ENCODE measurements around the gene KLHL33. TPM values are rescaled to one million over a fixed set of nuclear protein-coding genes. Genes with fewer than 3 reads are reported as not detected.

The KLHL33 gene
- polyA plus RNA-seq, 3 donors = 0.04 TPM; not detected in 2

GRCh38 chr14:20476776-20477175, 40.8 kb upstream of the KLHL33 start:
- Mint-ChIP-seq H3K36me3 (peaks cover 74 to 82% of the 10 kb centered on the region in 2 donors), H3K27me3 (ENCODE audit: low read depth in 3 of 3) (no peaks in the 10 kb centered on the region), H3K9me3 (no peaks in the 10 kb centered on the region), H3K4me1 (peaks cover 44% of the 10 kb centered on the region), H3K27ac (peak overlapping the region; percentile 36 to 92 (median 85)), H3K4me3 (peak overlapping the region in 1 of 2 donors; percentile 66)
- peaks cover 59 to 77% of the 10 kb centered on the region in 2 donors for H3K36me3 ChIP-seq (replicated peaks in 1 of 2; ENCODE audit: control insufficient read depth in 1 of 2, insufficient read depth in 2 of 2, low read length in 2 of 2)
- H3K9me3 ChIP-seq (replicated peaks in 1 of 2; ENCODE audit: control insufficient read depth in 1 of 2, insufficient read depth in 1 of 2, low read length in 2 of 2) = no peaks in the 10 kb centered on the region
- no peaks in the 10 kb centered on the region for H3K27me3 ChIP-seq (ENCODE audit: control insufficient read depth in 2 of 2, insufficient read depth in 2 of 2, low read length in 2 of 2)
- H3K9ac ChIP-seq (ENCODE audit: insufficient read depth, low read length, poor library complexity, severe bottlenecking) = peak overlapping the region; percentile 6
- H3K27ac ChIP-seq (ENCODE audit: low read depth in 1 of 2, low read length in 2 of 2) = peak overlapping the region; percentile 7 to 69
- peaks cover 26 to 29% of the 10 kb centered on the region in 2 donors for H3K4me1 ChIP-seq (ENCODE audit: control insufficient read depth in 1 of 2, insufficient read depth in 2 of 2, low read length in 2 of 2)
- intact Hi-C loops (cut with micrococcal nuclease) = loop anchor here in 1 of 2 donors (10.0 kb wide), 1 partner anchor 208 kb away; the partner anchor contains the start of genes ANG and RNASE4
- peaks cover 39% of the 10 kb centered on the region for H4K20me1 ChIP-seq (ENCODE audit: insufficient read depth, low read length)
- H3K4me2 ChIP-seq (replicated peaks; ENCODE audit: extremely low read depth, low read length, poor library complexity, severe bottlenecking) = peak overlapping the region; percentile 65
- DNase-seq = no peak
- peaks cover 41% of the 10 kb centered on the region for H3K79me2 ChIP-seq (ENCODE audit: insufficient read depth, low read length)
- TF ChIP-seq CTCF (IDR thresholded peaks at IDR 0.05) = no peak
- H3K4me3 ChIP-seq (replicated peaks in 1 of 3; ENCODE audit: low read depth in 2 of 3, low read length in 3 of 3) = peak overlapping the region in 1 of 3 experiments; percentile 51
- 55% methylated on average over 4 of the region's 5 CpGs for WGBS (ENCODE audit: insufficient coverage)
- H2AFZ ChIP-seq (ENCODE audit: insufficient read depth, low read depth, low read length, poor library complexity, severe bottlenecking) = no peak overlapping the region

- Histone ChIP-seq H3K4me2 (replicated peaks; ENCODE audit: extremely low read depth, low read length, poor library complexity, severe bottlenecking) (no peak overlapping the region), H3K79me2 (ENCODE audit: insufficient read depth, low read length) (peaks cover 64% of the 10 kb centered on the region), H3K36me3 (replicated peaks in 1 of 2; ENCODE audit: control insufficient read depth in 1 of 2, insufficient read depth in 2 of 2, low read length in 2 of 2) (peaks cover 54 to 59% of the 10 kb centered on the region in 2 donors), H3K9me3 (replicated peaks in 1 of 2; ENCODE audit: control insufficient read depth in 1 of 2, insufficient read depth in 1 of 2, low read length in 2 of 2) (no peaks in the 10 kb centered on the region), H3K4me3 (replicated peaks in 1 of 3; ENCODE audit: low read depth in 2 of 3, low read length in 3 of 3) (no peak overlapping the region), H4K20me1 (ENCODE audit: insufficient read depth, low read length) (peaks cover 57% of the 10 kb centered on the region), H3K27me3 (ENCODE audit: control insufficient read depth in 2 of 2, insufficient read depth in 2 of 2, low read length in 2 of 2) (no peaks in the 10 kb centered on the region), H3K4me1 (ENCODE audit: control insufficient read depth in 1 of 2, insufficient read depth in 2 of 2, low read length in 2 of 2) (peaks cover 42 to 51% of the 10 kb centered on the region in 2 donors), H3K27ac (ENCODE audit: low read depth in 1 of 2, low read length in 2 of 2) (peak overlapping the region in 1 of 2 donors; percentile 60), H3K9ac (ENCODE audit: insufficient read depth, low read length, poor library complexity, severe bottlenecking) (no peak overlapping the region), H2AFZ (ENCODE audit: insufficient read depth, low read depth, low read length, poor library complexity, severe bottlenecking) (no peak overlapping the region)
- Mint-ChIP-seq H3K36me3 (peaks cover 64 to 68% of the 10 kb centered on the region in 2 donors), H3K9me3 (no peaks in the 10 kb centered on the region), H3K27ac (peak overlapping the region in 5 of 7 donors; percentile 31 to 99 (median 83)), H3K4me1 (peaks cover 55% of the 10 kb centered on the region), H3K4me3 (peak overlapping the region in 1 of 2 donors; percentile 12), H3K27me3 (ENCODE audit: low read depth in 3 of 3) (no peaks in the 10 kb centered on the region)
- no CpG with 5 or more reads among the region's 2 CpGs for WGBS (ENCODE audit: insufficient coverage)
- no peak for TF ChIP-seq CTCF (IDR thresholded peaks at IDR 0.05)
- DNase-seq = peak in 2 of 3 donors; percentile 52 to 66
- intact Hi-C loops (cut with micrococcal nuclease) = loop anchor here in 1 of 2 donors (10.0 kb wide), 1 partner anchor 212 kb away; the partner anchor contains the start of genes ANG and RNASE4
Observed at GRCh38 chr14:20472536-20473169, 36.7 kb upstream of the KLHL33 start.
